ENCODE results near the gene DOCK2.

DOCK2 gene

GRCh38 chr5:169989365-169989764, 352.3 kb downstream of the DOCK2 start:
- no peak for DNase-seq (ENCODE audit: low read depth)

- DNase-seq (ENCODE audit: low read depth), result no peak
Observed at GRCh38 chr5:169991115-169991869, 354.2 kb downstream of the DOCK2 start.

GRCh38 chr5:169992789-169993484, 355.9 kb downstream of the DOCK2 start:
- DNase-seq (ENCODE audit: low read depth), result no peak

GRCh38 chr5:169993485-169993790, 356.4 kb downstream of the DOCK2 start:
- no peak for DNase-seq (ENCODE audit: low read depth)

- no peak for DNase-seq (ENCODE audit: low read depth)
Observed at GRCh38 chr5:169997798-169998197, 360.7 kb downstream of the DOCK2 start.

GRCh38 chr5:169999621-170000020, 362.5 kb downstream of the DOCK2 start:
- no peak for DNase-seq (ENCODE audit: low read depth)

DNA sequence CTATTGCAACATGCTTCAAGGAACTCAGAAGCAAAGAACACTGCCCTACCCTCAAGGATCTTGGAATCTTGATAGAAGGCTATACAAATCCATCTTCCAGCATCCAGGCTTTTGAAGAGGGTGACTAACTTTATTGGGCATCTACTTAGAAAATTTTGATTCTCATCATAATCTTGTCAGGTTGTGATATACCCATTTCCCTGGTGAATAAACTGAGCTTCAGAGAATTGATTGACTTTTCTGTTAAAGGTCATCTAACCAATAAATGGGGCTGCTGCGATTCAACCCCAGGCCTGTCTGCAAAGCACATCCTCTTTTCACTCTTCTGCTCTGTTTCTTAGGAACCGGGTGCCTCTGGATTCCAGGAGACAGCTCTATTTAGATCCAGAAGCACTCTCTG, 363.1 kb downstream of the DOCK2 start:
- no peak for DNase-seq (ENCODE audit: low read depth)

- DNase-seq (ENCODE audit: low read depth), result no peak
Observed at GRCh38 chr5:170006021-170006420, 368.9 kb downstream of the DOCK2 start.

DNA sequence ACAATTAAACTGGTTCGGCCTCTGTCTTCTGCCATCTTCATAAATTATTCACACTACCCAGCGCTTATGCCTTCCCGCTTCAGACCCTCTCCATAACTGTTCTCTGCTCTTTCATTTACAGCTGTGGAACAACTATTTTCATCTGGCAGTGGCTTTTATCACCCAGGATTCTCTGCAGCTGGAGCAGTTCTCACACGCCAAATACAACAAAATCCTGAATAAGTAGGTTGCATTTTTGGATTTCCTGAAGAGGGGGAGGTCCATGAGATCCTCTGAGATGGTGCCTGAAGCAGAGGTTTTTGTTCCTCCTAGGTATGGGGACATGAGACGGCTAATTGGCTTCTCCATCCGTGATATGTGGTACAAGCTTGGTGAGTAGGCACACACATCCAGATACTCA, 371.3 kb downstream of the DOCK2 start:
- no peak for DNase-seq (ENCODE audit: low read depth)

GRCh38 chr5:170010595-170010994, 373.5 kb downstream of the DOCK2 start:
- no peak for DNase-seq (ENCODE audit: low read depth)

DNA sequence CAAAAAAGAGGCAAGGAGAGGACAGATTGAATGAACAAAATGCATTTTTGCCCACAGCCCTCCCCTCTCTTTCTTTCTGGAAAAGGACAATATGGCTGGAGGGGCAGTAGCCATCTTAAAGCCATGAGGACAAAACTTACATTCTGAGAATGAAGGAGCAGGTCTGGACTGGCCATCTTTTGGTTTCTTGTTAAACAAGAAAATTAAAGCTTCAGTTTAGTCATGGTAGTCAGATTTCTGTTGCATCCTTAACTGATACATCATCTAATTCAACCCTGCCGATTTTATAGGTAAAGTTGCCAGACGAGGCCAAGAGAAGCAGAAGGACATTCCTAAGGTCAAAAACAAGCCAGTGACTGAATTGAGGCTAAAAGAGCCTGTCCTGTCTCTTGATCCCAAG, 374.7 kb downstream of the DOCK2 start:
- DNase-seq (ENCODE audit: low read depth), result no peak

DNA sequence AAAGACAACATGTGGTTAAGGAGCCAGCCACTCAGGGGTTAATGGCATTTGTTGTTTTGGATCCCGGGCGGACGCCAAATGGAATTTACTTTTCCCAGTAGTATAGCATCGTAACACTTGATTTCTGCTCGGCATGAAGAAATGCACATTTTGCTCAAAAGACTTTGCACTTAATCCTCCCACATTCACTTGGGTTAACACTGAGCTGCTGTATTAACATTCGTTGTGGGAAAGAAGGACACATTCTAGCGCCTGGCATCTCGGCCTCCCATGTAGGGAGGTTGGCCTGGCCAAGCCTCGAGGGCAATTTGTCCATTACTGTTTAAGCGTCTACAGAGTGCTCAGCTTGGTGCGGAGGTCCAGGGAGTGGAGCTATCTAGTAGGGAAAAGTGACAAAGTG, 375.5 kb downstream of the DOCK2 start:
- no peak for DNase-seq (ENCODE audit: low read depth)

DNA sequence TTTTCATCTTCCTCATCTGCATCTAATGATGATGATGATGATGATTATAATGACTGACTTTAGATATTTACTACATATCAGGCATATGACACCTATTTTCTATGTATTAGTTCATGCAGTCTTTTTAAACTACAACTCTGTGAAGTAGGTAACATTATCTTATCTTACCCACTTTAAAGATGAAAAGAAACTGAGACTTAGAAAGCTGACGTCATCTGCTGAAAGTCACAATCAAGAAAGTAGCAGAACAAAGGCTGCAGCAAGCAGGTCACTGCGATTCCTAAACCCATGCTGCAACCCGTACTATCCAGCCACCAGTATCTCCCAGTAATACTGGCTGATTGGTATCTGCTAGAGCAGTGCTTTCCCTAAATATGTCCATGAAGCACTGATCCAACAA, 383.3 kb downstream of the DOCK2 start:
- DNase-seq (ENCODE audit: low read depth), result no peak

- no peak for DNase-seq (ENCODE audit: low read depth)
Observed at GRCh38 chr5:170021506-170021905, 384.4 kb downstream of the DOCK2 start.

GRCh38 chr5:170025853-170026252, 388.8 kb downstream of the DOCK2 start:
- no peak for DNase-seq (ENCODE audit: low read depth)

GRCh38 chr5:170028124-170028523, 391.0 kb downstream of the DOCK2 start:
- no peak for DNase-seq (ENCODE audit: low read depth)

DNA sequence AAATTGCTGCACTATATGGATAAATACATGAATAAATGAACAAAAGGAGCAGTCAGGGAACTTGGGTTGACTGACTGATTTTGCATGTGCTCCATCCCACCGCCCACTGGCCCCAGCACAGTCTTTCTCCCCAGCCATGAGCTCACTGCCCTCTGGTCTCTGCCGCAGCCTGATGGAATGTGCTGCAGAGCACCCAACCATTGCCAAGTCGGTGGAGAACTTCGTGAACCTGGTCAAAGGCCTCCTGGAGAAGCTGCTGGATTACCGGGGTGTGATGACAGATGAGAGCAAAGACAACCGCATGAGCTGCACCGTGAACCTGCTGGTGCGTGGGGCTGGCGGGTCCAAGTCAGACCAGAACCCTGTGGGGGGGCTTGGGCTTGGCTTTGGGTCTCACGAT, 397.2 kb downstream of the DOCK2 start:
- DNase-seq (ENCODE audit: low read depth), result no peak

GRCh38 chr5:170038241-170038640, 401.2 kb downstream of the DOCK2 start:
- no peak for DNase-seq (ENCODE audit: low read depth)

- no peak for DNase-seq (ENCODE audit: low read depth)
Observed at GRCh38 chr5:170039830-170040229, 402.8 kb downstream of the DOCK2 start.

DNA sequence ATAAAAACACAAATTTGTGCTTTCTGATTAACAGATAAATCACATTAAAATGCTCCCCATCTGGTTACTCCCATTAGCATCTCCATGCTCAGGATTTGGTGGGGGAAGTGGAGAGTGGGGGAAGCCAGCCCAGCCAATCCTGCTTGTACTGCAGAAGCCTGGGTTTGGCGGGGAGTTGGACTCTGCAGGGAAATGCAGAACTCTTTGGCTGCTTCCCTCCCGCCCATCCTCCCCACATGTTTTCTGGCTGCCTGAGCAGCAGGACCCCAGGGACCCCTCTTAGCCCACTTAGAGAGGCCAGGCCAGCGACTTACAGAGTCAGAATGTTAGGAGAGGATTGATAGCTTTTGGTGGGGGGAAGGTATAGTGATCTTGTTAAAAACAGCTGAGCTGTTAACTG, 409.2 kb downstream of the DOCK2 start:
- no peak for DNase-seq (ENCODE audit: low read depth)

GRCh38 chr5:170049713-170050112, 412.6 kb downstream of the DOCK2 start:
- DNase-seq (ENCODE audit: low read depth), result no peak

GRCh38 chr5:170053896-170054295, 416.8 kb downstream of the DOCK2 start:
- no peak for DNase-seq (ENCODE audit: low read depth)

DNA sequence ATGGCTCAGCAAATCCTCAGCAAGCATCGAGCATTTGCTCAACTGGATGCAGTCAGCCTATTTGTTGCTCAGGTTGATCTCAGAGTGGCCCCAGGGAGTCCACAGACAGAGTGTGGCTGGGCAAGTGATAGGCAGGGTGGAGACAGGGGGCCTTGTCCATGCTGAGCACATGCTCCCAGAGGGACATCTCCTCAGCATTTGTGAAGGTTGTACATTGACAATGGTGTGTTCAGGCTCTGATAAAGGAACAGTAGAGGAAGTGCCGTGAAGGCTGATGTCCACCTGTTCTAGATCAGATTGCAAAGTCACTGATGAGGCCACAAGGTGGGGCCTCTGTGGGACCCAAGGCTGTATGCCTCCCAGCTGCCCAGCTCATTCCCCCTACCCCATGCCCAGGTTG, 418.5 kb downstream of the DOCK2 start:
- no peak for DNase-seq (ENCODE audit: low read depth)

Measured in stromal cell of bone marrow (primary cell).